ENCODE data around the gene MACC1.
A peak's percentile ranks its signal among the peaks of the same experiment; 100 is the strongest.

The MACC1 gene

GRCh38 chr7:20217193-20217948, at the start of gene MACC1:
Gene MACC1, minus strand, starts transcription at chr7:20217384. Its CDS starts 55,522 bp downstream, at chr7:20161862.
- no peak for DNase-seq (ENCODE audit: low read depth)

- DNase-seq (ENCODE audit: low read depth) = no peak
Observed at GRCh38 chr7:20264623-20265022, 47.4 kb upstream of the MACC1 start.

- DNase-seq (ENCODE audit: low read depth) = peak; percentile 38
Observed at GRCh38 chr7:20260223-20260622, 43.0 kb upstream of the MACC1 start.

GRCh38 chr7:20257212-20257611, 40.0 kb upstream of the MACC1 start:
- DNase-seq (ENCODE audit: low read depth) = no peak

- DNase-seq (ENCODE audit: low read depth) = peak; percentile 87
Observed at GRCh38 chr7:20249920-20250319, 32.7 kb upstream of the MACC1 start.

DNA sequence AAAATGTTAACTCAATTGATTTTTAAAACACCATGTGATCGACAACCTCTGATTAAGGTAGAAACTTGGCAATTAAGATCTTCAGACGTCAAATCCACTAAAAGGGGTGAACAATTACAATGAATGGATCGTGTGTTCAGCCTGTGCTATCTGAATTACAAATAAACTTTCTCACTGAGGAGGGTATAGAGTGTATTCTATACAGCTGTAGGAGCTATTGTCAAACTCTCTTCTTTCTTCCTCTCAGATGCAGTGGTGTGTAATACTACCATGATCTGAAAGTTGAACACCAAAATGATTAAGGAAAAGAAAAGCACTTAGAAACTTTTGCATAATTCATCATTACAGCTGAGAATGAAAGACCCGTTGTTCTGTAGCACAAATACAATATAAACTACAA, 32.2 kb upstream of the MACC1 start:
- no peak for DNase-seq (ENCODE audit: low read depth)

- DNase-seq (ENCODE audit: low read depth) = no peak
Observed at GRCh38 chr7:20246236-20246635, 29.1 kb upstream of the MACC1 start.

DNA sequence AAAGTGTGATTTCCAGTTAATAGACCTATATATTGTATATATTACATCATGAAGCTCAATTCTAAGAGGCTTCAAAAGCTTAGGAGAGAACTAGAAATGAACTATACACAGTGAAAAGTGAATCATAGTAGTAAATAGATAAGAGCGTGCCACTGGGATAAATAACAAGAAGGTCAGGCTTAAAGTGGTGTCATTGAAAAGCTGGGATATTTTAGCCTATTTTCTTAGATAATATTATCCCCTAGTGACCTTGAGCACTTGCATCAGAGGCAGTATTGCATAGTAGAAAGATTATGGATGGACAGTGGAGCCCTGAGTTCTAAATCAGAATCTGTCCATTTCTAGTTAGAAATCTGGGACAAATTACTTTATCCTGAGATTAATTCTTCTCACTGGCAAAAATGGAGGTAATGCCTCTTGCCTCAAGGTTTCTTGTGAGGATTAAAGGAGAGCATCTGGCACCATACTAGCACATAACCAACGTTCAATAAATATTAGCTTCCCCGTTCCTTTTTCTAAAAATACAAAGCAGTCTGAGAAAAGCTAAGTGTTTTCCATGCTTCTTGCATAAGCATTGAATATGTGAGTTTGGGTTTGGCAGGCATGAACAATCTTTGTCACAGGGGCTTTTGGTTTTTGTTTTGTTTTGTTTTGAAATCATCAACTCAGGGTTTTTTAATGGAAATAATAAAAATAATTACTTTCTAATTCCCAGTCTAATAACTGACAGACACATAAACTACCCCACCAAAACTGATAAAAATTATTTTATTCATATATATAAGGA, 27.3 kb upstream of the MACC1 start:
- DNase-seq (ENCODE audit: low read depth) = no peak

DNA sequence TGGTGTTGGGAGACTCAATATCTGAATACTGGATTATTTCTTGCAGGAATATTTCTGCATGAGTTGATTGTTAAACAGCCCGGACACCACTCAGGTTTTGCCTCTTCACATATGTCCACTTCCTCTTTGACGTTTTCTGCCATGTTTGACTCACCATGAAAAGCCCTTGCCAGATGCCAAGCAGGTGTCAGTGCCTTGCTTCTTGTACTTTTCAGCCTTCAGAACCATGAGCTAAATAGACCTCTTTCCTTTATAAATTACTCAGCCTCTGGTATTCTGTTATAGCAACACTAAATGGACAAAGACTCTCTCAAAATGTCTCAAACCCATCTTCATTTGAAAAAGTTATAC, 24.7 kb upstream of the MACC1 start:
- no peak for DNase-seq (ENCODE audit: low read depth)

- DNase-seq (ENCODE audit: low read depth) = peak; percentile 96
Observed at GRCh38 chr7:20241194-20241910, 24.2 kb upstream of the MACC1 start.

DNA sequence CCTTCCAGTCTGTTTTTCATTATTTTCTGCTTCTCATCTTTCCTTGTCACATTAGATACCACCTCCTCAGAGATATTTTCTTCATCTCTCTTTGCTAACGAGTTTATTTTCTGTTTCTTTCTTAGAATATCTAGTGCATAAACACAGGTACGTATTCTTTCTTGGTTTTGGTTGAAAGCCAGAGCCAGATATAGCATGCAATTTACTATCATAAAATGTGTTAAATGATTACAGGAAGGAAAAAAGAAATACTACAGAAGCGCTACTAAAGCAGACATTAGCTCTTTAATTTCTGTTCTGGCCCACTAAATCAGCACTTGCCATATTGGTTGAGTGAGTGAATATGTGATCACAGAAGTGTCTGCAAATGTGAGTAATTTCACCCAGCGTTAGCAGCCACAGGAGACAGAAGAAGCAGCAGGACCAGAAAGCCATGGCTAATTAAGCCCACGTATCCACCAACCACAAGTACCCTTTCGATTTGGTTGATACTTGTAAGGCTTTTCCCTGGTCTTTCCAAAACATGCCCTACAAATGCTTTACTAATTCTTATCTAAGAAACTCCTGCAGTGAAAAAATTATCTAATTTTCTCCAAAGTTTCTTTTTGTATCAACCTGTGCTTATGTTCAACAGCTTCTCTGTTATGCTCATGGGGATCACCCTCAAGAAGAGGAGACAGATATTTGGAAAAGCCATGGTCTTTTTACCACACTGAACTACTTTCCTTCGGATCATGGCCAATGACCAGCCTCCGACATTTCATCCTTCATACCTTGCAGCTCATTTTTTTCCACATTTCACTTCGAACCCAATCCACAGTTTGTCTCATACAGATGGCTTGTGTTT, 23.1 kb upstream of the MACC1 start:
- DNase-seq (ENCODE audit: low read depth) = no peak

DNA sequence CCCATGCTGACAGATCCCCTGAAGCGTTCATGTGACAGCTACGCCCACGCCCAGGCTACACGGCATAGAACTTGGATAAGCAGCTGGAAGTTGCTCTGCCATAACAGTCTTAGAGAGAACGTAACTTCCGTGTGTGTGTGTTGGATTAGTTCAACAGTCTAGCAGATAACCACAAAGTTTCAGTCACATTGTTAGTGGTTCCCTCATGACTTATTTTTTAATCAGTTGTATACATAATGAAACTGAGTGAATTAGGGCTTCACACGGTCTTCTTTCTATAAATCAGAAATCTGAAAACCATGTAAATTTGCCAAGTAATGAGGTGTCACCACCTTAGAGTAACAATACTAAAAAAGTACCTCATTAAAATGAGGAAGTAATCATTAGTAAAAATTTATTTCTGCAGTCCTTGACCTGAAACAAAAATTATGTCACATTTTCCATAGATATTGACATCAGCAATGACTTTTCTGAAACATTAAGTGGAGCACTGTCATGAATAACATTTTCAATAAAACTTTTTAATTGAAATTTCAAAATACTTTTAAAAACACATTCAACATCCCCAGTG, 21.7 kb upstream of the MACC1 start:
- no peak for DNase-seq (ENCODE audit: low read depth)

- no peak for DNase-seq (ENCODE audit: low read depth)
Observed at GRCh38 chr7:20238194-20238753, 21.1 kb upstream of the MACC1 start.

- no peak for DNase-seq (ENCODE audit: low read depth)
Observed at GRCh38 chr7:20237464-20238193, 20.4 kb upstream of the MACC1 start.

GRCh38 chr7:20236790-20237189, 19.6 kb upstream of the MACC1 start:
- no peak for DNase-seq (ENCODE audit: low read depth)

DNA sequence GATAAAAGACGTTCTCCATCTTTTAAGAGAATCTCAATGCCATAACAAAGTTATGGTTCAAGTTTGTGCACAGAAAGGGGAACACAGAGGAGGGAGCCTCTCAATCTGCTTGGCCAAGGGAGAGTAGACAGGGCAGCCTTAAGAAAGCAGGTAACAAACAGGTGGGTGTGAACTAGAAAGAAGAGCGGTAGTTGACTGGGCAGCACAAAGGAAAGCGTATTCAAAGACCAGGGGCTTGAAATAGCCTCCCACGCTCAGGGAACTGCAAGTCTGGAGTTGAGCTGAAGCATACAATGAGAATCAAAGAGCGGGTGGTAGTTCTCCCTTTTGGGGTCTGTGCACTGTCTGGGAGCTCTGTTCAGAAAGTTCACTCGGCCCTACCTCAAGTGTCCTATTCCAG, 18.9 kb upstream of the MACC1 start:
- no peak for DNase-seq (ENCODE audit: low read depth)

DNA sequence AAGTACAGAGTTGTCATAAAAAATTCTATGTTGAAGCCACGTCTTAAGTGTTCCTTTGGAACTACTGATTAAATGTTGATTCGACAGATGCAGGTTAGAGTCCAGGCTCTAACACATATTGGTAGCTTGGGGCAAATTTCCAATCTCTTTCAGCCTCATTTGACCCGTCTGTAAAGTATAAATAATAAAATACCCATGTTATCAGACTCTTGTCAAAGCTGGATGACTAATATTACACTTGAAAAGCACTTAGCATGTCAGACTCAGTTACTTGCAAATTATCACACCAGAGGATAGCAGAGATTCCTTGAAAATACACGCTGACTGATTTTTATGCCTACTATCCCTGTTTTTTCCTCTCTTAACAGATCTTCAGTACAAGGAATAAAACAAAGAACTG, 18.1 kb upstream of the MACC1 start:
- DNase-seq (ENCODE audit: low read depth) = no peak

GRCh38 chr7:20233362-20233761, 16.2 kb upstream of the MACC1 start:
- no peak for DNase-seq (ENCODE audit: low read depth)

GRCh38 chr7:20232848-20233247, 15.7 kb upstream of the MACC1 start:
- no peak for DNase-seq (ENCODE audit: low read depth)

DNA sequence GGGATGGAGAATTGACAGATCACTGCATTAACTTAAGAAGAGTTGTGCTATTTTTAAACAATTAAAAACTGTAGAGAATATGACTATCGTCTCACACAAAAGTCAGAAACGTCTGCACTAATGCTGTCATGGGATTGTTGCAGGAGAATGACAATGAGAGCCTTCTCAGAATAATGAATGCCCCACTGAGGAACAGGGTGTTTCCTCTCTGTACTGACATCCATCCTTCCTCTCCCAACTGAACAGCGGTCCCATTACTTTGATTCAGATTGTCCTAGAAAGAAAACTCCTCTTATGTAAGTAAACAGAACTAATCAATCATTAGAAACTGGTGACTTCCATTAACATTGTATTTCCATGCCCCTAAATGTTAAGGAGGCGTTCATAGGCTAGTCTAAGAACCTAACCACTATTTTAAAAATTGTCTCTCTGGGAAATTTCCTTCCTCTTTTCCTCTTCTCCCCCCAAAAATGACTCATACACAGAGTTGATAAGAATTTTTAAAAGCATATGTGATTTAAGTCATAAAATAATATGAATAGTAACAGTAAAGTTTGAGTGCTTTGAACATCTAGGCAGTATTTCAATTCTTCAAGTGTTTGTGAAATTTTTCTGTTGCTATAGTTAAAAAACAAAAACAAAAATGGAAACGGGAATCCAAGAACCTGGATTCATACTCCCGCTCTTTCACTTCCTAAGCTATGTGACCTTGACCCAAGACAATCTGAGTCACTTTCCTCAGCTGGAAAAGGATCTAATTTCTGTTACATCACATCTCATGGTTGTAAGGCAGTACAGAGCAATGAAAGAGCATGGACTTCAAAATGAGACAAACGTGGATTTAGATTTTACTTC, 12.7 kb upstream of the MACC1 start:
- DNase-seq (ENCODE audit: low read depth) = peak; percentile 85

Data from fibroblast of gingiva (primary cell).